ENCODE data around the gene GMPPA.

Gene GMPPA

DNA sequence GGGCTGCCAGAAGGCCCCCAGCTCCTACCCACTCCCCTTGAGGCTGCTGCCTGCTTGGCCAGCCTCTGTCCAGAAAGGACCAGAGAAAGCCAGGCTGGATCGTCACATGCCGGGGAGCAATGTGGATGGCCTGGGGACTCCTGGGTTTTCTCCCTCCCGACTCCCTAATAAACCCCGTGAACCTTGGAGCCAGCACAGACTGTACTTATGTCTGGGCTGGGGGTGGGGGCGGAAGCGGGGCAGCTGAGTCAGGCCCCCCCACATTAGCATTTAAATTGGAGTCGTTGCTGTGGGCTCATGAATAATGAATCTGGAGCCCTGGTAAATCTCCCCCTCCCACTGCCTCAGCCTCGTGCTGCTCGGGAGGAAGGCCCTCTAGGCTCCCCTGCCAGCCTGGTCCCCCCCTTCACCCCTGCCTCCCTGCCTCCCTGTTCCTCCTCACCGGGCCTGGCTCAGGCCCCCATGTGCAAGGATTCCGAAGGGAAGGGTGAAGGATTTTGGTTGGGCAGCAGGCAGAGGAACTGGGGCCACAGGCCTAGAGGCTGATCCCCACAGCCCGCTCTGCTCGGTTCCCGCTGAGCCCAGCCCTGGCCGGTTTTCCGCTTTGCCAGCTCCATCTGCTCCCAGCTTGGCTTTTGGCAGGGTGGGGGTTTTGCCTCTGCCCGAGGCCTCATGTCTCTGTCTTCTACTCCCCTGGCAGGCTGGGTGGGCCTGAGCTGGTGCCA, 8.3 kb downstream of the GMPPA start:
- no peak for DNase-seq (ENCODE audit: low spot score)

DNA sequence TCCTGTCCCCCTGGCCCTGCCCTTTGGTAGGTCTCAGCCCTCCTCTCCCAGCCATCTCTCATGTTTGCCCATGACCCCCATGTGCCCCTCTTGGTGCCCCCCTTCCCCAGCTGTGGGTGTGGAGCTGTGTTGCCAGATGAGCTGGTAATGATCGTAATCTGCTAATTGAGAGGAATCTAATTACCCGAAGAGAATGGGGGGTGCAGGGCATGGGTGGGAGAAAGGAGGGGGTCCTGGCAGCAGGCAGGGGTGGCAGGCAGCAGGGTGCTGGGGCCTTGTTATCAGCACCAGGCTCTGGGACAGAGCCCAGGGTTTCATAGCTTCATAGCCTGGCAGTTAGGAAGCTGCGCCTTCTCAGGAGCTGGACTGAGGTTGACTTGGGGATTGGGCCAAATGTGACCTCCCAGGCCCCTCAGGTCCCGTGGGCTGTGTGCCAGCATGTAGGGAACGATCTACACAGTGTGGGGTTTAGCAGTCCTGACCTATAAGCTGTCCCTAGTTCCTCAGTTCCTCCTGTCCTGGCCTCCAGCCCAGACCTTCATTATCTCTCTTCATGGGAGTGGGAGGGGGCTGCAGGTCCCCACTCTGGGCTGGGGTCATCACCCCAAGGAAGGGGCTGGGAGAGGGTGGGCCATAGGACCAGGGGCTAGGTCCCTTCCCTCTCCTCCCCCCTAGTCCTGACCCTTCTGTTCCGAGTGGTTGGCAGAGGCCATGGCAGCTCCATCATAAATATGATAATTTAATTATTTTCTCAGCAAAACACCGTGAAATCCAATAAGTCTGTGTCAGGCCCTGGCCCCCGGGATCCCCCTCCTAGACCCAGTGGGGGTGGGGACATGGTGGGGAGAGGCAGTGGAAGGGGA, 9.1 kb downstream of the GMPPA start:
- no peak for DNase-seq (ENCODE audit: low spot score)

DNA sequence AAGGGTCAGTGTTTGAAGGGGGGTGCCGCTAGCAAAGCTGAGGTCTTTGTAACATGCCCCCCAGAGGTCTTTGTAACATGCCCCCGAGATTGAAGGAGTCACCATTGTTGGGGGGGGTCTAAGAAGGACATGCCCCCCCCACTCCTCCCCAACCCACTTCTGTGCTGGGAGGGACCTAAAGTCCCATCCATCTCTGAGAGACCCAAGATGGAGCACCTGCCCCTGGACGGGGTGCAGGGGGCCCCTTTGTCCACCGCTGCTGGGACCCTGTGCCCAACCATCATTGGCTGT, 9.7 kb downstream of the GMPPA start:
- DNase-seq (ENCODE audit: low spot score), result no peak

DNA sequence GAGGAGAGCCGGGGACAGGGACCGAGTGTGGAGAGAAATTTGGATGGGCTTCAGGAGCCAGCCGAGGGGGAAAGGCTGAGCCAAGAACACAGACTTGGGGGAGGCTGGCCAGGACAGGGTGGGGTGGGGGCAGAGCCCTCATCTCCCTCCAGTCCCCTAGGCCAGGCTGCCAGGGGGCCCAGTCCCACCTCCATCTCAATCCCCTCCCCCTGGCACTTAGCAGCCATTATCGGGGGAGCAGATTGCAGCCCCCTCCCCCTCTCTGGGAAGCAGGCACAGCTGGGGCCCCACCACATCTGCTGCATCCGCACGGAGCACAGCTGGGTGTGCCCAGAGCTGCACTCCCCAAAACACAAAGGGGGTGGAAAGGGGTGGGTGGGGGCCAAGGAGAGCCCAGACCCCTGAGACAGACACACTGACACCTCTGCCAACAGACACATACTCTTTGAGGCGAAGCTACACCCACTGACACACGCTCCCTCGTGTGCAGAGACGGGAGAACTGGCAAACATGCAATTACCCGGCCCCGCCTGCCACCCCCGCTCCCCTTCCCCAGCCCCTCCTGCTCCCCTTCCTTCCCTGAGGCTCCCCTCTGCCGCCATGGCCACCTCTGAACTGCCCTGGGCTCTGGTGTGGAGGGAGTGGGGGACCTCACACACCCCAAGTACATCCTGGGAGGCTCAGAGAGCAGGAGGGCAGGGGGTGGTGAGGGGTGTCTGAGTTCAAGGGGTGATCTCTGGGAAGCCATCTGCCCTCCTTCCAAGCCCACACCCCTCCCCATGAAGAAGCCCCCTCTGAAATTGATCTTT, 10.5 kb downstream of the GMPPA start:
- no peak for DNase-seq (ENCODE audit: low spot score)

DNA sequence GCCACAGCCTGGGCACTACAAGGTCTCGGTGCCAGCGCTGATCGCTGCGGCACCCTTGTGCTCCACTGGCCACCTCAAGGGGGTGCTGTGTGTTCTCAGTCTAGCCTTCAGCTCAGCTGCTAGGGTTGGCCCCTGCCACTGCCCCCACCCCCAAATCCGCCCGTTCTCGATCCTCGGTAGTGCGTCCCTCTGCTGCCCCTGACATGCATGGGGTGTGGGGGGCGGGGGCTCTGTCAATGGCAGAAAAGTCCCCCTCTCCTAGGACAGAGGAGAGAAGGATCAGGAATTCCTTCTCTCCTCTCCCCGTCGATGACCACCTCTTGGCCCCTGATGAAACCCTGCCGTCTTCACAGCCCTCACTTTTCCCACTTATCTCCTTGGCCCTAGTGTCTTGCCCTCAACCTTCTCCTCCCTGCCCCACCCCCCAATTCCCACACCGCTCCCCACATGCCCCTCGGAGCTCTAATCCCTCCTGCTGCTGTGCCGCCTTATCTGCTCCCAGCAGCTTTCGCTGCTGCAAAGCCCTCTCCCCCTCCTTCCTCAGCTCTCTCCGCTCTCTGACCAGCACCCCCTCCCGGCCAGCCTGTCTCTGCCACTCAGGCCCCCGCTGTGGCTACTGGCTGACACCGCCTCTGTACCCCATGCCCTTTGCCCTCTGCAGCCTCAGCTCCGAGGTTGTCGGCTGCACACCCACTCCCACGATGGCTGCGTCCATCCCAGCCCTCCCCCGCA, 11.3 kb downstream of the GMPPA start:
- peak; percentile 76 for DNase-seq (ENCODE audit: low spot score)

DNA sequence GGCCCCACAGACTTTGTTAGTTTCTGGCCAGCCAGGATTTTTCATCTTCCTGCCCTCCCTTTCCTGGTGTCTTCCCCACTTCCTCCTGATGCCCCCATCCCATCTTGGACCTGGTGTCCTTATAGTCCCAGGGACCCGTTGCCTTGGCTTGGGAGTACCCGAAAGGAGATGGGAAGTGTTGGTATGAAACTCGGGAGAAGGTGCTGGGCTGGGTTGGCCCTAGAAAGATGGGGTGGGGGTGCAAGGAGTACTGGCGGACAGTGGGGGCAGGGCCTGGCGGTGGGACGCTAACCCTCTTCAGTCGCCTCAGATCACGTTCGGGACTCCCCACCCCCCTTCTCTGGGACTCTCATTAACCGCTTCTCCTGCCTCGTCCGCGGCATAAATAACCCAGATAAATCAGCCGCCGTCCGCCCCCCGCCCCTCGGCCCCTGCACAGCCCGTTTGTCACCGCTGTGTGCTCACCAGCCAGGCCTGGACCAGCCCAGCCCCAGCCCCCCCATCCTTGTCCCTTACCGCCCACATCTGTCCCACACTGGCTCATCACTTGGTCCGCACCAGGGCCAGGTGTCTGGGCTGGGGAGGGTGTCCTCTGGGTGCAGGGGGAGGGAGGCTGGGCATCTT, 11.9 kb downstream of the GMPPA start:
- no peak for DNase-seq (ENCODE audit: low spot score)

DNA sequence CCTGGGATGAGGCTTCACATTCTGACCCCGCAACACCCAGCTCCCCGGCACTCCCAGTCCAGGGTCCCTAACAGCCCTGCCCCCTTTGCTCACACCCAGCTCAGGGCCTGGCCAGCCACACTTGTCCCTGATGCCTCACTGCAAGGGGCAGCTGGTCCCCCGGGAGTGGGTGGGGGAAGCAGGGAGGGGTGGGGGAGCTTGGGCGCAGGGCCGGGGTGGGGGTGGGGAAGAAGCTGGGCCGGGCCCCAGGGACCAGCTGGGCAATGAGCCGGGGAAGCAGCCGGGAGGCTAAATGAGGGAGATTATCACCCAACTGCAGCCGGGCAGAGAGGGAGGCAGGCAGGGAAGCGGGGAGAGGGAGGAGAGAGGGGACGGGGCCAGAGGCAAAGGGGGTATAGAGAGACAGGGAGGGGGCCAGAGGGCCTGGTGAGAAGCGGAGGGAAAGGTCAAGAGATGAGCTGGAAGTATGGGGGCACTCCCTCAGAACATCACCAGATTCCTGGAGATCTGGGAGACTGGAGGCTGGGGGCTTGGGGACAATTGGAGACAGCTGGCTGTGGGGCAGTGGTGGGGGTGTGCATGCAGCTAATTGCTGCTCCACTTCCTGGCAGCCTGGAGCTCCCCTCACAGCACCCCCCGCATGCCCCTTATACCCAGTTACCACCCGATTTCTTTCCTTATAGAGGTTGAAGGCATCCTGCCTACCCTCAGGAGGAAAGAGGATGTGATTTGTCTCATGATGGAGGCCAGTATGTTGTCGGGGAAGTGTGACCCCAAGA, 13.0 kb downstream of the GMPPA start:
- no peak for DNase-seq (ENCODE audit: low spot score)

DNA sequence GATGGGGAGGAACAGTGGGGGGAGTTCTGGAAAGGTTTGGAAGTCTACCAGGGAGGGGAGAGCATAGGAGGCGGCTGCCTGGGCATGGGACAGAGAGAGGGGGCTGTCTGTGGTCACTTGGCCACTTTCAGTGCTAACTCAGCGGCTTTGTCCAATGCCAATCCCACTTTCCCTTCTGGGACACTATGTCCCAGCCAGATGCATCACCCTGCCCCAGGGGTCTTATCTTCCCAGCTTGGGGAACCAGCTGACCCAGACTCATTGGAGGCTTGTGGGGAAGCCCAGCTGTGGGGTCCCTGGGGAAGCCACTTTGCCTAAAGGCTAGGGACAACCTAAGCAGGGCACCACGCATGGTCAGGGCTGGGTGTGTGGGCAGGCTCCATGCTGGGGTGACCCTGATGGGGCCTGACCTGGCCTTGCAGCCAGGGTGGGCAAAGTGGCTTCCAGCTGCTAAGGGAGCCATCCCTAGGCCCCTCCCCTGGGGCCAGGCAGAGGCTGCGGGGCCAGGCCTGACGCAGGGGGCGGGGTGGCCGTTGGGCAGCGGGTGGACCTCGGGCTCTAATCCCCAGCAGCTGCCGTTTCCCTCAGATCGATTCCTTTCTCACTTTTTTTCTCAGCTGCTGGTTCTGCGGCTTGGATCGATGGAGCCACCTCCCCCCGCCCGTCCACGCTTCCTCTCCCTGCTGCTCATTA, 14.0 kb downstream of the GMPPA start:
- no peak for DNase-seq (ENCODE audit: low spot score)

DNA sequence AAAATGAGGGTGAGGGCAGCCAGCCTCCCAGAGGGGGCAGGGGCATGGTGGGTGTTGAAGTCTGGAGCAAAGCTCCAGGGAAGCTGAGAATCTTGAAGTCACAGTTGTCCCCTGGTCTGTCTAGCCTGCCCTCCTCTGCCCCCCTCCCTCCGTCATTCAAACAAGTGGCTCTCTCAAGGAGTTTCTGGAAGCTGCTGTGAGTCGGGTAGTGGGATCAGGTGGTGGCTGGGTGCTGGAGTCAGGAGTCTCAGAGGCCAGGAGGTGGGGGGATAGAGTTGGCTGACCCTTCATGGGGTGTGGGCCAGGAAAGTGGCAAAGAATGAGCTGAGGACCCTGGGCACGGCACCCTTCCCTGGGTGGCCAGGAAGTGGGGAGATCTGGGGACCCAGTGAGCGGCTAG, 15.1 kb downstream of the GMPPA start:
- no peak for DNase-seq (ENCODE audit: low spot score)

DNA sequence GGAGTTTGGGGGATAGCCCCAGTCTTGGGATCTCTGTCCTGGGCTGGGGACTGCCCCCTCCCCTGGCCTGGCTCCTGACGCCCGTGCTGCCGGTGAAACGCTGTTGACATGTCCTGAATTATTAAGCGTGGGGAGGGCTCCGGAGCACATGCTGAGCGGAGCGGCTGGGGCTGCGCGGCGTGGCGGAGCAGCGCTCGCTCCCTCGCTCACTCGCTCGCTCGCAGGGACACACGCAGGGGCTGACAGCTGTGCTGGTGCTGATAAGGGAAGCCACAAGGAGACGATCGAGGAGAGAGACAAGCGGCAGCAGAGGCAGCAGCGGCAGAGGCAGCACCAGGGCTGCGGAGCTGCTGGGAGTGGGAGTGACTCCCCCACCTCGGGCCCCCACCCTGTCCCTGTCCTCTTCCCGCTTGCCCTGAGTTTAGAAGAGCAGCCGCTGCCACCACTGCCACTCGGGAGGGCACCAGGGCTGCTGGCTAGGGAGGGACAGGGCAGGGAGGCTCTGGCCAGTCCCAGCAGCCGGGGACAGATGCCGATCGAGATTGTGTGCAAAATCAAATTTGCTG, 15.6 kb downstream of the GMPPA start, which contains the start of gene ASIC4:
Gene ASIC4 (plus strand): TSS at position 287 of the 566 bp plus-strand sequence. CDS start 243 bp downstream, at position 530.
- no peak for DNase-seq (ENCODE audit: low spot score)

DNA sequence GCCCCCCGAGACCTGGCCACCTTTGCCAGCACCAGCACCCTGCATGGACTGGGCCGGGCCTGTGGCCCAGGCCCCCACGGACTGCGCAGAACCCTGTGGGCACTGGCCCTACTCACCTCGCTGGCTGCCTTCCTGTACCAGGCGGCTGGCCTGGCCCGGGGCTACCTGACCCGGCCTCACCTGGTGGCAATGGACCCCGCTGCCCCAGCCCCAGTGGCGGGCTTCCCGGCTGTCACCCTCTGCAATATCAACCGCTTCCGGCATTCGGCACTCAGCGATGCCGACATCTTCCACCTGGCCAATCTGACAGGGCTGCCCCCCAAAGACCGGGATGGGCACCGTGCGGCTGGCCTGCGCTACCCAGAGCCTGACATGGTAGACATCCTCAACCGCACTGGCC, 16.1 kb downstream of the GMPPA start:
- no peak for DNase-seq (ENCODE audit: low spot score)

DNA sequence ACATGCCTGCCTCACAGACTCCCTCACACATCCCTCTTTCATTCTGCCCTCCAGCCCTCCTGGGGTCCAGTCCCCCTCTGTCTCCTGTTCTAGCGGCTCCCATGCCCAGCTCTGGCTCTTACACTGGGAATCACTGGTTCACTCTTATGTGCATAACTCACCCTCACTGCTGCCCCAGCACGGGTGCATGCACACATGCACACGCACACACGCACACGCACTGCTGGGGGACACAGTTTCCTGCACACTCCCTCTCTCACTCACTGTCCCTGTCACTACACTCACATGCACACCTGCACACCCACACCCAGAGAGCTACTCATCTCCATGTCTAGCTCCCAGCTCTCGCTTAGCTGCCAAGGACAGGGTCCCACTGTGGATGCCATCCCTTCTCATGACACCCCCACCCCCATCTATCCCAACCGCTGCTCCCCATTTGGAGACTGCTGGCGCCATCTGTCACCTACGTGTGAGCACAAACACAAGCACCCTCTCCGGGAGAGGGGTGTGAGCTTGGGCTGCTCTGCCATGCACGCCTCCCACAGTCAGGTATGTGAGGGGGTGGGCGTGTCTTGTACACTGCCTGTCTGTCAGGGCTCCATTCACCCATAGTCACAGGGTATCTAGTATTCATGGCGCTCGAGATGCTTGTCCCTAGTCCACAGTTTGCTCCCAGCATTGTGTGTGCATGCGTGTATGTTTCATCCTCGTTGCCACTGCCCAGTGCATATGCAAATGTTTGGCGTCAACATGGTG, 17.4 kb downstream of the GMPPA start:
- DNase-seq (ENCODE audit: low spot score), result no peak

DNA sequence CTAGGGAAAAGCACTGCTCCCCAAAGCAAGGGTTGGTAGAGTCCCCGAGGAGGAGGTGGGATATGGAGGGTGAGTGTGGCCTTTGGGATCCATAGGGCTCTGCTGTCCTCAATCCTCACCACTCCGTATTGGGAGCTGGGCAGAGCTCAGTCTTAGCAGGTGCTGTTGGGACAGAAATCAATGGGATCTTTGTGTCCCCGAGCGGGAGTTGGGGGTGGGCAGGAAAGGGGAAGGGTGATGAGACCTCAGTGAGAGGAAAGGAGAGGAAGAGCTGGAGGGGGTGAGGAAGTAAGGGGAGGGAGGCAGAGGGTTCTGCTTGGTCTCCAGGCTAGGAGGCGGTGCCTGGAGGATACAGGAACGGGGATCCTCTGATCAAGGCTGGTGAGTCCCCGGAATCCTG, 18.2 kb downstream of the GMPPA start:
- no peak for DNase-seq (ENCODE audit: low spot score)

DNA sequence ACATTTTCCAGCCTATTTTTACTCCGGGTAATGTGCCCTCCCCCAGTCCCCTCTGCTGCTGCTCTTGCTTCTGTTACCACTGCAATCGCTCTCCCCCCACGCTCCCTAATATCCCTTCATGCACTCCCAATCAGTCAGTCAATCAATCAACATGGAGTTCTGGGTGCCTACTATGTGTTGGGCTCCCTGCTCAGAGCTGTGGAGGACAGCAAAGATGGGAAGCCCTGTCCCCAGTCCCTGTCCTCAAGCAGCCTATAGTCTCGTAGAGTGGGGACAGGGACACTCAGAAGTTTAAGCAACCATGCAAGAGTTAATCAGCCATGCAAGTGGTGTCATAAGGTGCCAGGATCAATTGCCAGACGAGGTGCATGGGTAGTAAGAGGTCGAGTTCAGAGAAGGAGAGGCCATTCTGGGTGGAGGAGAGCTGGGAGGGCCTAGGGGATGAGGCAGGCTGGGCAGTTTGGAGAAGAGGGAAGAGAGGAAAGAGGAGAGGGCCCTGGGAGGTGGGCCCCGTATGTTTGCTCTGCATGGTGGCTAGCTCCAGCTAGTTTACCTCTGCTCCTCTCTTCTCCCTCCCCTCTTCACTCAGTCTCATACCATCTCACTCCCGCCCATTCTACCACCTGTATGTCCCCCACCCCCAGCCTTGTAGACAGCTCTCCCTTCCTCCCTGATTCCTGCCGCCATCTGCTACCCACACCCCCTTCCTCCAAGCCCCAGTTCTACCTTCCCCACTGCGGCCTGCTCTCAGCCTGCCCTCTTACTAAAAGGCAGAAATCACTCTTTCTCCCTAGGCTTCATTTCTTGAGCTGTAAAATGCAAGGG, 19.5 kb downstream of the GMPPA start:
- no peak for DNase-seq (ENCODE audit: low spot score)

DNA sequence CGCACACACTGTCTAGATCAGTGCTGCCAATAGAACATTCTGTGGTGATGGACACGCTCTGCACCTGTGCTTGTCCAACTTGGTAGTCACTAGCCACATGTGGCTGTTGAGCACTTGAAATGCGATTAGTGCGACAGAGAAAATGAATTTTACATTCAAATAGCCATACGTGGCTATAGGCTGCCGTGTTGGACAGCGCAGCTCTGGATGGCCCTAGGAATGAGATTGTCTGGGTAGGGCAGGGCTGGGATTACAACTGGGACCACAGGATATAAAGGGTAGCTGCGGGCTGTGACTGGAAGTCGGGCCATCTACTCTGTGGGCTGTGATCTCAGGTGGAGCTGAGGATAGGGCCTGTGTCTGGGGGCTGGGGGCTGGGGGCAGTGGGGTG, 20.8 kb downstream of the GMPPA start:
- no peak for DNase-seq (ENCODE audit: low spot score)

DNA sequence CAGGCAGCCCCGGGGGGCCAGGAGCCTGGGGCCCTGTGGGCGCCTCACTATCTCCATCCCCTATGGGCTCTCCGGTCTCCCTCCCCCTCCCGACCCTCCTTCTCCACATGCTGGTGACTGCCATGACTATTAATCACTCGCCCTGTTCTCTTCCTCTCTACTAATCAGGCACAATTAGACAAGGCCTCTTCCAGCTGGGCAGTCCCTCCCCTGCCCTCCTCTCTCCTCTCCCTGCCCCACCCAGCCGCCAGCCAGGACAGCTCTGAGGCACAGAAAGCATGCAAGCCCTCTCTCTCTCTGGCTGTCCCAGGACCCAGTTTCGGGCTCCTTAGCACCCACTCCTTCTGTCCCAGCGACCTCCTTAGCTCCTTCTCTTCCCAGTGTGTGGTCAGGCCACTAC, 21.4 kb downstream of the GMPPA start:
- DNase-seq (ENCODE audit: low spot score), result no peak

DNA sequence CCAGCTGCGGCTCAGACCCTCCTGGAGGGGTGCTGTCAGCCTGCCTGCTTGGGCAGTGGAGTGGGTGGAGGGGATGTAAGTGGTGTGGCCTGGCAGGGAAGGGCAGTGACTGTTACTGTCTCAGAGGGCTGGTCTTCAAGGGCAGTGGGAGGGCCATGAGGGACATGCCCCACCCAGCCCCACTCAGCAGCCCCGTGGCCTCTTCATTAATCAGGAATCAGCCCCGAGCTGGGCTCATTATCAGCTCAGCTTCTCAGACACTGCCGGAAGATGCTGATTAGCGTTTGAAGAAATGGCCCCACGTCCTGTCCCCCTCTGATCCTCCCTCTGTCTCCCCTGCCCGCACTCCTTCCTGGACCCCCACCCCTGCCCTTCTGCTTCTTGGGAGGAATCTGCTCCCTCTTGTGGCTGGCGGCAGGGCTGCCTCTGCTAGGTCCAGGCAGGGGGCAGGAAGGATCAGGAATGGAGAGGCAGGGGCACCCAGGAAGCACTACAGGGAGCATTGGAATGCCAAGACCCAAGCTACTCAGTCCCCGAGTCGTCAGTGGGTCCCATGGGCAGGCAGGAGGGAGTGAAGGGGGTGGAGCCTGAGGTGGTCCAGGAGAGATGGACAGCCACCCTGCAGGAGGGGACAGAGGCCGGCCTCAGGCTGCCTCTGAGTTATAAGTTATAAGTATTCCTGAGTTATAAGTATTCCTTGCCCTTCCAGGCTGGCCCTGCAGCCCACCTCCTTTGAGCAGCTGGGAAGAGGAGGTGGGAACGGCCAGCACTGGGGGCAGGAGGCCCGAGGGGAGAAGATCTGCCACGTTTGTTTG, 22.6 kb downstream of the GMPPA start:
- peak; percentile 91 for DNase-seq (ENCODE audit: low spot score)

Data from iPS-NIHi11 (cell line).